GM12891 (cell line): ENCODE data around the gene JAM2.

ENCODE experiments used
- POLR2A ChIP-seq: IDR thresholded peaks from 2 replicates; pipeline ENCODE4 v1.6.1; 2011; ENCODE audit warnings: low read depth, low read length, control low read depth
- POLR2AphosphoS5 ChIP-seq: IDR thresholded peaks from 2 replicates; pipeline ENCODE4 v1.6.1; 2011; ENCODE audit warnings: low read depth, low read length, control low read depth
- POU2F2 ChIP-seq: IDR thresholded peaks from 2 replicates; pipeline ENCODE4 v1.6.1; 2011; ENCODE audit warnings: low read depth, mild to moderate bottlenecking, control low read depth, low read length, moderate library complexity
- SPI1 ChIP-seq: IDR thresholded peaks from 2 replicates; pipeline ENCODE4 v1.6.1; 2011; ENCODE audit warnings: low read depth, low read length, control low read depth
- TAF1 ChIP-seq: IDR thresholded peaks from 2 replicates; pipeline ENCODE4 v1.6.1; 2011; ENCODE audit warnings: low read depth, low read length, control low read depth

- TF ChIP-seq POLR2AphosphoS5 (no peak), TAF1 (no peak), POLR2A (no peak), SPI1 (no peak), POU2F2 (no peak)
Measured at GRCh38 chr21:25687787-25688186, 48.7 kb downstream of the JAM2 start.
